ENCODE data around the gene IFNA2. TPM values are rescaled to one million over a fixed set of nuclear protein-coding genes. Genes with fewer than 3 reads are reported as not detected.

IFNA2 gene
- total and polyA plus RNA-seq, 8 donors, result not detected

- TF ChIP-seq POLR2A (IDR thresholded peaks at IDR 0.05) (no peak), EP300 (IDR thresholded peaks at IDR 0.05) (no peak), CTCF (IDR thresholded peaks at IDR 0.05) (no peak), POLR2AphosphoS5 (IDR thresholded peaks at IDR 0.05) (no peak)
- H3K27ac ChIP-seq, result no peak overlapping the region
- peak in 1 of 2 donors; percentile 50 for DNase-seq
- no peaks in the 10 kb centered on the region for H3K36me3 ChIP-seq
- peaks cover 0 to 60% (median 23%) of the 10 kb centered on the region in 3 donors for H3K27me3 ChIP-seq
- no peaks in the 10 kb centered on the region for H3K9me3 ChIP-seq
- peaks cover 9 to 13% (median 10%) of the 10 kb centered on the region in 4 donors for H3K4me1 ChIP-seq
- intact Hi-C loops (cut with DNase I; ENCODE audit: low total_unique reads), result no loop called here
- peak overlapping the region; percentile 20 to 43 (median 32) for H3K4me3 ChIP-seq
- 3 to 6% (median 4%) methylated on average over 38 to 53 of the region's 53 CpGs for WGBS, 5 donors
Observed at GRCh38 chr9:21402386-21403251, 17.4 kb upstream of the IFNA2 start.

- 33 to 50% (median 39%) methylated on average over 3 of the region's 3 CpGs for WGBS, 5 donors
- no peak for TF ChIP-seq POLR2A (IDR thresholded peaks at IDR 0.05)
- TF ChIP-seq CTCF (IDR thresholded peaks at IDR 0.05), result no peak
- no peak for TF ChIP-seq POLR2AphosphoS5 (IDR thresholded peaks at IDR 0.05)
- TF ChIP-seq EP300 (IDR thresholded peaks at IDR 0.05), result no peak
- Histone ChIP-seq H3K4me3 (no peak overlapping the region), H3K27ac (no peak overlapping the region), H3K9me3 (no peaks in the 10 kb centered on the region), H3K36me3 (no peaks in the 10 kb centered on the region), H3K27me3 (peaks cover 0 to 81% (median 33%) of the 10 kb centered on the region in 3 donors), H3K4me1 (peaks cover 9 to 23% (median 20%) of the 10 kb centered on the region in 4 donors)
- intact Hi-C loops (cut with DNase I; ENCODE audit: low total_unique reads), result loop anchor here (10.0 kb wide), 1 partner anchor 75 kb away; no protein-coding TSS in a partner anchor
- DNase-seq, result no peak
Observed at GRCh38 chr9:21399956-21400355, 14.8 kb upstream of the IFNA2 start.

- DNase-seq, result no peak
- H3K27me3 ChIP-seq, result peaks cover 0 to 90% (median 35%) of the 10 kb centered on the region in 3 donors
- peaks cover 9 to 23% (median 20%) of the 10 kb centered on the region in 4 donors for H3K4me1 ChIP-seq
- intact Hi-C loops (cut with DNase I; ENCODE audit: low total_unique reads), result loop anchor here (10.0 kb wide), 1 partner anchor 74 kb away; no protein-coding TSS in a partner anchor
- TF ChIP-seq POLR2A (IDR thresholded peaks at IDR 0.05) (no peak), CTCF (IDR thresholded peaks at IDR 0.05) (no peak), EP300 (IDR thresholded peaks at IDR 0.05) (no peak), POLR2AphosphoS5 (IDR thresholded peaks at IDR 0.05) (no peak)
- WGBS, 5 donors, result 85 to 93% (median 88%) methylated on average over 5 of the region's 5 CpGs
- no peak overlapping the region for H3K27ac ChIP-seq
- no peak overlapping the region for H3K4me3 ChIP-seq
- no peaks in the 10 kb centered on the region for H3K9me3 ChIP-seq
- no peaks in the 10 kb centered on the region for H3K36me3 ChIP-seq
Observed at GRCh38 chr9:21398955-21399489, 13.8 kb upstream of the IFNA2 start.

All from stomach (tissue), 9 donors.